GM19035 (cell line): ENCODE measurements around the gene SHBG.
A peak's percentile ranks its signal among the peaks of the same experiment; 100 is the strongest.
"Not testable (repeated sequence)": the region's sequence is repeated elsewhere in the genome, so short reads cannot be mapped to it uniquely, and the experiment has no call there.

Experiments
- ATAC-seq: cut with Tn5 transposase; IDR thresholded peaks from one replicate; pipeline ENCODE4 v1.9.1; 2021; ENCODE audit not compliant: unreplicated experiment

SHBG gene

DNA sequence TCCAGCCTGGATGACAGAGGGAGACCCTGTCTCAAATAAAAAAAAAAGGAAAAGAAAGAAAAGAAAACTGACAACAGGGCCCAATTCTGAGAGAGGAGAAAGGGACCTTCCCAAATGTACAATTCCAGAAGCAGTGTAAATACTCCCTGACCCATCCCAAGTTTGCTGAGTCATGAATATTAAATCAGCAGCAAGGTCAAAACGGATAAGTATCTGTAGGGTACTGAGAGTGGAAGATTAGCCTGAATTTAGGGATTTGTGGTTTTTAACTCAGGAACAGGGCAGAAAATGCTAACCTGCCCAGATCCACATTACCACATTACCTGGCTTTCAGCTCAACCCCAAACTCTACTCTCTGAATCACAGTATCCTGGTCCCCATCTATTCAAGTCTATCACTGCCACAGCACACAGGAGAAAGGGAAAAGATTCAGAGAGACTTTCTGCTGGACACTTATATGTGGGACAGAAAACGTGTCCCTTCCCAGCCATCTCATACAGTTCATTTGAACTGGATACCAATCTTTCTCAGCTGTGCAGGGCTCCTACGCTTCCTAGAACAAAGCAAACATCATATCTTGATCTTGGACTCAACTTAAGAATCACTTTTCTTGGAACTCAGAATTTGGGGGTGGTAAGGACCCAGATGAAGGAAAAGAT lies 18.2 kb upstream of the SHBG start:
- no peak for ATAC-seq

DNA sequence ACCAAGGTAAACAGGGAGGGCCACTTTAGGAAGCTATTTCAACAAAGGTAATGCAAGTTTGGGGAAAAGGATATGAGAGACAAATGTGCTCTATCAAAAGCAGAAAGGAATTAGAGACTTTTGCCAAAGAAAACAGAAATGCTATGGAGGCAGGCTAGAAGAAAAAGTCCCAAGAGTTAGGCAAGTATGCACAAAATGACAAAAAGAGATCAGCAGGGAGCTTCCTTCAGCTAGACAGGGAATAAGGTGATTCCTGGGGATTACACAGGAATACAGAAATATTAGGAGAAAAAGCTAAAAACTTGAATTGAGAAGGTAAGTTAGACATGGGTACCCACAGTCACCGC lies 17.7 kb upstream of the SHBG start:
- ATAC-seq, result no peak

GRCh38 chr17:7613769-7614424 lies 16.0 kb upstream of the SHBG start:
- no peak for ATAC-seq

DNA sequence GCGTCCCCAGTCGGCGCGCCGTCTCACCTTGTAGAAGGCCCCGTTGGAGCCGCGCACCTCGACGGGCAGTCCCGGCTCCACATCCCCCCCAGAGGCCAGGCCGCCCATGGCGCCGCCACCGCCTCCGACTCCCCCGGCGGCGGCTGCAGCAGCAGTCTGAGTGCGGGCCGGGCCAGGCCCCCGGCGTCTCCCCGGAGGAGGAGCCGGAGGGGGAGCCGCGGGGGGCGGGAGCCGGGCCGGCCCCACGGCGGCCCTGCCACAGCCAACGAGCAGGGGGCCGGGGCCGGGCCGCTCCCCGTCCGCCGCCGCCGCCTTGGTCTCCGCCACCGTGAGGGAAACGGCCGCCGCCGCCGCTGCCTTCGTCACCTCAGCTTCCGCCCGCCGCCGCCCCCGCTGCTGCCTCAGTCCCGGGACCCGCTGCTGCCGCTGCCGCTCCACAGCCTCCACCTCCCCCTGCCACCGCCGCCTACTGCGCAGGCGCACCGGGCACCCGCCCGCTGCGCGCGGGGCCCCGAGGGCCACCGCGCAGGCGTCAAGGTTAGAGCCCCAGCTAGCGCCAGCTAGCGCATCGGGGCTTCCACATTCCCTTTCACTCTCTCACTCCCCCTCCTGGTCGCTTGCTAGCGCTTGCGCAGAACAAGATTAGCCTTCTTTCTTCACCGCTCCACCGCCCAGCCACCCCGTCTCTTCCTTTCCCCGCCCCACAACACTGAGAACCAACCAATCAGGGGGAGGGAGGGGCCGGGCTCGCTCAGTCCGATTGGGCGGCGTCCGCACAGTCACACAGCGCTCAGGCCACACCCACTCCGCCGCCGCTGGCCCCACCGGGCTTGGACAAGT lies 15.3 kb upstream of the SHBG start, which contains the start of gene FXR2:
Gene FXR2 (minus strand): TSS at position 473 of the 840 bp plus-strand sequence. CDS start 365 bp downstream, at position 108.
- ATAC-seq, result peak; percentile 85

DNA sequence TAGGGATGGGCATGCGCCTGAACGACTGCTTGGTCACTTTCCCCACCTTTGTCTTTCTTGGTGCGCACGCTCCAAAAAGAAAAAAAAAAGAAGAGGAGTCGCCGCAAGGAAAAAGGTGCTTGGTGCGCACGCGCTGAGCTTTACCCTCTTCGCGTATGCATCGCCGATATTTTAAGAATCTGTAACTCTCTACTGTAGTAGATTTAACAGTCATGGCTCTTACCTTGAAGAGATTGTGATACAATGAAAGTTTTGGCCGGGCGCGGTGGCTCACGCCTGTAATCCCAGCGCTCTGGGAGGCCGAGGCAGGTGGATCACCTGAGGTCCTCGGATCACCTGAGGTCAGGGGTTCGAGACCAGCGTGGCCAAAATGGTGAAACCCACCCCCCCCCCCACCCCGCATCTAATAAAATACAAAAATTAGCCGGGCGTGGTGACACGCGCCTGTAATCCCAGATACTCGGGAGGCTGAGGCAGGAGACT lies 14.6 kb upstream of the SHBG start:
- no peak for ATAC-seq

DNA sequence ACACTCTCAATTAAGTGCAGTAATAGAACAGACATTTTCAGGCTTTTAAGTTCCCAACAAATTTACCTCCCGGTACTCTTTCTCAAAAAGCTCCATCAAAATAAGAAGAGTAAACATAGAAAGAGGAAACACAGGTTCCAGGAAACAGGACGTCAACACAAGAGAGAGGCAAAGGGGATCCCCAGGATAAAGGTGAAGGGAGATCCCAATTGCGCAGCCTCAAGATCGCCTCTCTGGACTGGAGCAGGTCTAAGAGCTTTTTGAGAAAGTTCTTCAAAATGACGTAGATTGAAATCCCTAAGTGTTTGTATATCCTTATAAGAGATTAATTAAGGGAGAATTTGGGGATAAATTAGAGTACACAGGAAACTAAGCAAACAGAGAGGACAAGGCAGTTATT lies 11.3 kb upstream of the SHBG start:
- no peak for ATAC-seq

DNA sequence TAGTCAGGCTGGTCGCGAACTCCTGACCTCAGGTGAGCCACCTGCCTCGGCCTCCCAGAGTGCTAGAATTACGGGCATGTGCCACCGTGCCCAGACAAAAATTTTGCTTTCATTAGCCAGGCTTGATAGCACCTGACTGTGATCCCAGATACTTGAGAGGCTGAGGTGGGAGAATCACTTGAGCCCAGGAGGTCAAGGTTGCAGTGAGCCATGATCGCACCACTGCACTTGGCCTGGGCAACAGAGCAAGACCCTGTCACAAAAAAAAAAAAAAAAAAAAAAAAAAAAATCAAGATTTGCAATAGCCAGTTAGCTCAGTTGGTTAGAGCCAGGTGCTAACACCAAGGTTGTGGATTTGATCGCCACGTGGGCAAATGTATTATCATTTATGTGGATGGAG lies 9.1 kb upstream of the SHBG start:
- no peak for ATAC-seq

DNA sequence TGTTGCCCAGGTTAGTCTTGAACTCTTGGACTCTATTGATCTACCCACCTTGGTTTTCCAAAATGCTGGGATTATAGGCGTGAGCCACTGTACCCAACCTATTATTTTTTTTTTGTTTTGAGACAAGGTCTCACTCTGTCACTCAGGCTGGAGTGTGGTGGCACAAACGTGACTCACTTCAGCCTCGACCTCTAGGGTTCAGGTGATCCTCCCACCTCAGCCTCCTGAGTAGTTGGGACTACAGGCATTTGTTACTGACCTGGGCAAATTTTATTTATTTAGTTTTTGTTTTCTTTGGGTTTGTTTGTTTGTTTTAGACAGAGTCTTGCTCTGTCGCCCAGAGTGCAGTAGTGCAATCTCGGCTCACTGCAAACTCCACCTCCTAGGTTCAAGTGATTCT lies 6.3 kb upstream of the SHBG start:
- ATAC-seq, result no peak

DNA sequence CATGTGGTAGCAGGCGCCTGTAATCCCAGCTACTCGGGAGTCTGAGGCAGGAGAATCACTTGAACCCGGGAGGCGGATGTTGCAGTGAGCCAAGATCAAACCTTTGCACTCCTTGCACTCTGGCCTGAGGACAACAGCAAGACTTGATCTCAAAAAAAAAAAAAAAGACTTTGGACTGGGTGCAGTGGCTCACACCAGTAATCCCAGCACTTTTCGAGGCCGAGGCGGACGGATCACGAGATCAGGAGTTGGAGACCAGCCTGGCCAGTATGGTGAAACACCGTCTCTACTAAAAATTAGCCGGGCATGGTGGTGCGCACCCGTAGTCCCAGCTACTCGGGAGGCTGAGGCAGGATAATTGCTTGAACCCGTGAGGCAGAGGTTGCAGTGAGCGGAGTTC lies 4.2 kb upstream of the SHBG start:
- ATAC-seq, result not testable (repeated sequence)

DNA sequence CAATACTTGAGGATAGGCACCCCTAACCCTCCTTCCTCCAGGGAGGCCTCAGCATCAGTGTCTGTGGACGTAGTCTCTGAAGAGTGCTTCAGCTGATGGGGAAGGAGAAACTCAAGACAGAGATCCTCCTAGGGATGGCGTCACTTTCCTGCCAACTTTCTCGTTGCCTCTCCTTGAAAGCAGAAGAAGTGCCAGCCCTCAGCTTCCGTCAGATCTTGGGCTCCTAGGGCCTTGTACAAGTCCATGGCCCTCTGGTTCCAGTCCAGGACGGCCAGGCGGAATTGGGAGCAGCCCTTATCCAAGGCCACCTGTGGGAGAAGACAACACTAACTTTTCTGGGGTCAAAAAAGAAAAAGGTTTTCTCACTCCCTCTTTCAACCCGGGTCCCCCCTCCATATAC lies 3.6 kb upstream of the SHBG start:
- ATAC-seq, result no peak

DNA sequence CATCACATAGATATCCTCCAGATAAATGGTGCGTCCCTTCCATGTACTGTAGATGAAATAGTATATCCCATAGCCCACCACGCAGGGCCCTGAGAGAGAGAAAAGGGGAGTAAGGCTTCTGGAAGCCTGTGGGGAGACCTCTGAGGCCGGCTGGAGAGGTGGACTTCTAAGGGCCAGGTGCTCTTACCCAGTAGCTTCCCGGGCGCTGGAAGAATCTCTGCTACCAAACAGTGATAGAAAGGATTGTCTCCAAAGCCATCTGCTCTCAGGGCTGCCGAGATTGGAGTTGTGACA lies 3.0 kb upstream of the SHBG start:
- peak; percentile 5 for ATAC-seq

- peak; percentile 86 for ATAC-seq
Observed at GRCh38 chr17:7627250-7628121, 2.4 kb upstream of the SHBG start, which contains the start of gene SAT2. TSS of gene SAT2 (minus strand) at chr17:7627821. CDS start at chr17:7627635, 186 bp downstream.

DNA sequence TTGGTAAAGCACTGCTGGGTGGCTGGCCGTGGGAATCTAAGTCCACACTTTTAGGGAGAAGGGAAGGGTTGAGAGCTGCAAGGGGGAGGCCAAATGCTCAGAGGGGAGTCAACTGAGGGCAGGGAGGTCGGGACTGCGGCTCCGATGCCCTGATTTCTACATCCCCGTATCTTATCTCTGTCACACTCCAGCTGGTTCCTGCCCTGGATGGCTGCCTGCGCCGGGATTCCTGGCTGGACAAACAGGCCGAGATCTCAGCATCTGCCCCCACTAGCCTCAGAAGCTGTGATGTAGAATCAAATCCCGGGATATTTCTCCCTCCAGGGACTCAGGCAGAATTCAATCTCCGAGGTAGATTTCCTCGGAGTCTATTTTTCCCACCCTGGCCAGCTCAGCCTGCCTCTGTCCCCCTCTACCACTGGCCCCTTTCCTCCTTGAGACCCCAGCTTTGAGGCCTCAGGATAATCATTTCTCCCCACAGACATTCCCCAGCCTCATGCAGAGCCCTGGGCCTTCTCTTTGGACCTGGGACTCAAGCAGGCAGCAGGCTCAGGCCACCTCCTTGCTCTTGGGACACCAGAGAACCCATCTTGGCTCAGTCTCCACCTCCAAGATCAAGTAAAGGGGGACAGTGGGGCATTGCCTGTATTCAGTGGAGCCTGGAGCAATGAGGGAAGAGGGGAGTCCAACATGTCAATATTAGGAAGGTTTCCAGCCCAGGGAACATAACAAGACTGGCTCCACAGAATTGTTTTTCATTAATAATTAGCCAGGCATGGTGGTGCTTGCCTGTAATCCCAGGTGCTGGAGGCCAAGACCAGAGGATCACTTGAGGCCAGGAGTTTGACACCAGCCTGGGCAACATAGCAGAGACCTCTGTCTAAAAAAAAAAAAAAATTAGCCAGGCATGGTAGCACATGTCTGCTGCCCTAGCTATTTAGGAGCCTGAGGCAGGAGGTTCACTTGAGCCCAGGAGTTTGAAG lies 1.8 kb downstream of the SHBG start:
- no peak for ATAC-seq

DNA sequence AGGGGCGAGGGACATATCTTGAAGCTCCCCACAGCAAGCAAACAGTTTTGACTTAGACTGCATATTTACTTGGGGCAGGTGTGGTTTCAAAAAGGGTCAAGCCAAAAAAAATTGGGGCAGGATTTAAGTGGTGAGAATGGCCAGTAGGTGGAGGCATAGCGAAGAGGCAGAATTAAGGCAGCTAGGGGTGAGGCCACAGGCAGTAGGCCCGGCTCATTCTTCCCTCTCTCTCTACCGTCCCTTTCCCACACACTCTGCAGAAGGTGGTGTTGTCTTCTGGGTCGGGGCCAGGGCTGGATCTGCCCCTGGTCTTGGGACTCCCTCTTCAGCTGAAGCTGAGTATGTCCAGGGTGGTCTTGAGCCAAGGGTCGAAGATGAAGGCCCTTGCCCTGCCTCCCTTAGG lies 2.6 kb downstream of the SHBG start:
- ATAC-seq, result no peak

- no peak for ATAC-seq
Observed at GRCh38 chr17:7633093-7633492, 3.2 kb downstream of the SHBG start.

DNA sequence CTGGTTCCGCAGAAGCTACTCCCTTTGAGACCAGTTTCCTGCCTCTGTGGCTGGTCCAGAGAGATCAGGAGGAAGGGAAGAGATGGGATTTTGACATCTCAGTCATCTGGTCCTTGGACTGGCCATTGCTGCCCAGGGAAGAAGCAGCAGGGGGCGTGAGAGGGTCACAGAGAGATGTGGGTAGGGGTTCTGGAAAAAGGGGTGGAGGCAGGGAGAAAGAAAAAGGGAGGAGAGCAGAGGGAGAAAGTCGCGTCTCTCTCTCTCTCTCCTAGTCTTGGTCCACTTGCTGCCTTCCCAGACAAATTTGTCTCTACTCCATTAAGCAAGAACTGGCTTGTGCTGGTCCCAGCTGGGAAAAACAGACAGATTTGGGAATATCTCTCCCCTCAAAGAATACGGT lies 4.4 kb downstream of the SHBG start:
- no peak for ATAC-seq

GRCh38 chr17:7636163-7636562 lies 6.2 kb downstream of the SHBG start:
- no peak for ATAC-seq

GRCh38 chr17:7640783-7641182 lies 10.8 kb downstream of the SHBG start:
- no peak for ATAC-seq

GRCh38 chr17:7641635-7642034 lies 11.7 kb downstream of the SHBG start:
- ATAC-seq, result not testable (repeated sequence)

- ATAC-seq, result no peak
Observed at GRCh38 chr17:7644775-7645174, 14.8 kb downstream of the SHBG start.
